Esophagus (tissue), 2 donors: ENCODE measurements around the gene GDF9. TPM values are rescaled to one million over a fixed set of nuclear protein-coding genes. Genes with fewer than 3 reads are reported as not detected.

ENCODE experiments used
- H3K27ac ChIP-seq, 2 donors: one replicate each; pipeline ENCODE4 v1.5.1; 2013; ENCODE audit warnings: low read depth in 2 of 2, mild to moderate bottlenecking in 2 of 2, inconsistent platforms in 1 of 2, low read length in 1 of 2, moderate library complexity in 1 of 2
- H3K27me3 ChIP-seq, 2 donors: one replicate each; pipeline ENCODE4 v1.6.1; 2013; ENCODE audit warnings: low read length in 2 of 2, control low read depth in 1 of 2, mild to moderate bottlenecking in 1 of 2; ENCODE audit not compliant: insufficient read depth in 2 of 2, control insufficient read depth in 1 of 2
- H3K36me3 ChIP-seq, 2 donors: one replicate each; pipeline ENCODE4 v1.6.1; 2013; ENCODE audit warnings: low read length in 1 of 2; ENCODE audit not compliant: control insufficient read depth in 2 of 2, insufficient read depth in 2 of 2
- H3K4me1 ChIP-seq, 2 donors: one replicate each; pipeline ENCODE4 v1.6.1; 2013; ENCODE audit warnings: low read length in 1 of 2; ENCODE audit not compliant: control insufficient read depth in 2 of 2, insufficient read depth in 2 of 2
- H3K4me3 ChIP-seq, 2 donors: one replicate each; pipeline ENCODE4 v1.5.1; 2013; ENCODE audit warnings: low read length in 2 of 2, mild to moderate bottlenecking in 2 of 2, low read depth in 1 of 2, moderate library complexity in 1 of 2
- H3K9me3 ChIP-seq, 2 donors: one replicate each; pipeline ENCODE4 v1.6.1; 2013; ENCODE audit warnings: mild to moderate bottlenecking in 2 of 2, low read depth in 1 of 2, low read length in 1 of 2, moderate library complexity in 1 of 2; ENCODE audit not compliant: control insufficient read depth in 2 of 2, insufficient read depth in 1 of 2
- WGBS, 2 donors: extraction: QIAGEN DNeasy Blood & Tissue Kit; methylation state at CpG; one replicate each; pipeline ENCODE4 v1.1.7; 2013; 5-methylcytosine and 5-hydroxymethylcytosine counted together
- polyA plus RNA-seq, 2 donors: library from polyadenylated mRNA; stranded (reverse); fragments of 200-250 nt; gene quantifications; one replicate each; pipeline ENCODE4 v1.2.3, GENCODE V29; 2013
- donor health status: healthy with polysubstance abuse.
- donor health status: Bipolar disorder and iron deficiency.

Gene GDF9
- polyA plus RNA-seq, 2 donors = 0.16 to 0.55 TPM

DNA sequence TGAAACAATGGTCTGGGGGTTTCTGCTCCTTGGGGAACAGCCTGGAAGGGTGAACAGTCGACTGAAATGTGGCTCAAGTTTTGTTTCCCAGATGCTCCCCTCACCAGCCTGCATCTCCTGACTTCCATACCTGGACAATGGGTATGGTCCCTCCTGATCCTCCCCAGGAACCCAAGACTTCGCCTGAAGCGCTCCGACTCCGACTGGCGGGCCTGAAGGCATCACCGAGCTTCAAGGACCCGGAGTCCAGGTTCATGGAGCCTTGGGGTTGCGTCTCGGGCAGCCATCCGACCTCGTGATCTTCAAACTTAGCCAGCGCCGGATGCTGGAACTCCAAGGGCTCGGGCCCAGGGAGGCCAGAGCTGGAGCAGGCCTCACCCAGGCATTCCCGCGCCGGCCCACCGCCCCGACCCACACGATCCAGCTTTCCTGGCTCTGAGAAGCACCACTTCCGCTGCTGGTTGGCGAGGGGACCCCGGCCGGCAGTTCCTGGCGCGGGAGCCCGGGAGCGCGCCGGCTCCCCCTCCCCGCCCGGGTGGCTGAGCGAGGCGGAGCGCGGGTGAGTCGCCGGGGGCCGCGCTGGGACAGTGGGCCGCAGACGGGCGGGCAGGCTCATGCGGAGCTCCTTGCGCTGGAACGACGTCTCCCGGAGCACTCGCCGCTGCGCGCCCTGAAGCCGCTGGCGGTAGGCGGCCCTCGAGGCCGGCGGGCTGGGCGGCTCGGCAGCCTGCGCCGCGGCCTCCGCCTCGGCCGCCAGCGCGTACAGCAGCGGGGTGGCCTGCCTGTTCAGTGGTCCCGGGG, 41.0 kb downstream of the GDF9 start:
- Histone ChIP-seq H3K36me3 (peaks cover 5 to 6% of the 10 kb centered on the region in 2 donors), H3K4me3 (peak overlapping the region in 1 of 2 donors; percentile 43), H3K9me3 (peaks cover 0 to 3% of the 10 kb centered on the region in 2 donors), H3K27me3 (no peaks in the 10 kb centered on the region), H3K27ac (no peak overlapping the region), H3K4me1 (peaks cover 0 to 18% of the 10 kb centered on the region in 2 donors)
- 53 to 70% methylated on average over 46 to 71 of the region's 71 CpGs for WGBS, 2 donors

DNA sequence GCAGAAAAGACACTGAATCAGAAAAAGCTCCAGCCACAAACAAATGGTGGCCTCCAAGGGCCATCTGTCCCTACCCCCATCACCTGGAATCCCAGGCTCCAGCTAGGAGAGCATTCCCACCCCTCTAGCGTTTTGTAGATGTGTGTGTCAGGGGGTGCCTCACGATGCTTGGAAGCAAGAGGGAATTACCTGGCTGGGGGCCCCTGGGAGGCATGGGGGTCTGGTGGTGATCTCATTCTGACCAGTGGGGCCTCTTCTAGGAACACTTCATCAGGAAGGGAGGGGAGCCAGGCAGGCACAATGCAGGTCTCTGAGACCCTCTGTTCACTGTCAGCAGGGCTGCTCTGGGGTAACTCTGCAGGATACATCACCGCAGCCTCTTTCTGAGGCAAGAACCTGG, 41.8 kb downstream of the GDF9 start:
- no peaks in the 10 kb centered on the region for H3K27me3 ChIP-seq
- H3K4me1 ChIP-seq = peaks cover 2 to 14% of the 10 kb centered on the region in 2 donors
- H3K36me3 ChIP-seq = peaks cover 5 to 6% of the 10 kb centered on the region in 2 donors
- no peak overlapping the region for H3K4me3 ChIP-seq
- WGBS, 2 donors = 93 to 95% methylated on average over 3 of the region's 3 CpGs
- no peak overlapping the region for H3K27ac ChIP-seq
- H3K9me3 ChIP-seq = peaks cover 0 to 3% of the 10 kb centered on the region in 2 donors

DNA sequence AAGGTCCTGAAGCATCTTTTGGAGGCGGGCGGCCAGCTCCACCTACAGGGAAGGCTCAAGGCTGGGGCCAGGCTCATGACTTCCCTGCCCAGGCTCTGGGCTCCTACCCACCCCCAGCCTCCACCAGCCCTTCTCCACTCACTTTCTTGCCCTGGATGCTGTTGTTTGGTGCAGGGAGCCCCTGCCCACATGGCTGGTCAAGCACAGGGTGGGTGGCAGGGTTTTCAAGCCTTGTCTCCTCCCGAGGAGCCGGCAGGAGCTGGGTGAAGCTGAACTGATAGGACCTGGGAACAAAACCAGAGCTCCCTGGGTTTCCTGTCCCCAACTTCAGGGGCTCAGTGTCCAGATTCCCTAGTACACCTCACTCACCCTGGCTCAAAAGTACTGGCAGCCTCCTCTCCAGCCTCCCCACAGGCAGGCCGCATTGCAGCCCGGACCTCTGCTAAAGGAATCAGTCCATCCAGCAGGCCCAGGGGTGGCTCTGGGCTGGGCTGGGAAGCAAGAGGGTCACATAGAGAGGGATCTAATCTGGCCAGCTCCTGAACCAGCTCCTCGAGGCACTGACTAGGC, 42.7 kb downstream of the GDF9 start:
- Histone ChIP-seq H3K27ac (no peak overlapping the region), H3K9me3 (peaks cover 0 to 3% of the 10 kb centered on the region in 2 donors), H3K27me3 (no peaks in the 10 kb centered on the region), H3K4me1 (peaks cover 2 to 14% of the 10 kb centered on the region in 2 donors), H3K36me3 (peaks cover 5 to 6% of the 10 kb centered on the region in 2 donors), H3K4me3 (peak overlapping the region; percentile 1 to 12)
- whole genome bisulfite sequencing, 2 donors = 78 to 82% methylated on average over 7 of the region's 7 CpGs

DNA sequence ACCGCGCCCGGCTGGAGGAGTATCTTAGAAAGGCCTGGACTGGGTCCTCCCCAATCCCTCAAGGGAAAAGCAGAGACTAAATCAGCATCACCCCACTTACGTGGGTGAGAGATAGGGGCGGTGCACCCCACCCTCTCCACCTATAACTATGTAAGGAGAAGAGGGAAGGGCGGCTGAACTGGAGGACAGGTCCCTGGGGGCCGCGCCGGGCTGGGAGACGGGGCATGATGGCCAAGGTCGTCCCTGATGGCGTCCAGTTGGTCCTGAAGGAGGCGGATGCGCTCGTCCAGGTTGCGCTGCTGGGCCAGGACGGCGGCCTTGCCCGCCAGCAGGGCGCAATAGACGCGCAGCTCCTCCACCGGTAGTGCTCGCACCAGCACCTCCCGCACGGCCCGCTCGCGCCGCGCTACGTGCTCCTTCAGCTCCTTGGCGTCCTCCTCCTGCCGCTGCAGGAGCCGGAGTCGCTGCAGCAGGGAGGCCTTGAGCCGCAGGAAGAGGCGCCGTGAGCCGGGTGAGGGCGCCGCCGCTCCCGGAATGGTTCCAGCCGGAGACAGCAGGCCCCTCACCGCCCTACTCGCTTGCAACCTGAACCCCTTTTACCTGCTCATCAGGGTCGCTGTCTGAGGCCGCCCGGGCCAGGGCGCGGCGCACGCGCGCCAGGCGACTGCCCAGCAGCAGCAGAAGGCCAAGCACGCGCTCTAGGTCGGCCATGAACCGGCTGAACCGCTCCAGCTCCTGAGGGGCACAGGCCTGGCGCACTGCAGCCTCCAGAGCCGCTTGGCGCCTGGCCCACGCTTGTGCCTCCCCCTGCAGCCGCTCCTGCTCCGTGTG, 43.4 kb downstream of the GDF9 start:
- Histone ChIP-seq H3K36me3 (peaks cover 5 to 6% of the 10 kb centered on the region in 2 donors), H3K9me3 (peaks cover 0 to under 1% of the 10 kb centered on the region in 2 donors), H3K4me1 (peaks cover 2 to 14% of the 10 kb centered on the region in 2 donors), H3K4me3 (peak overlapping the region; percentile 1 to 12), H3K27me3 (no peaks in the 10 kb centered on the region), H3K27ac (no peak overlapping the region)
- WGBS, 2 donors = 37 to 38% methylated on average over 66 to 68 of the region's 68 CpGs

DNA sequence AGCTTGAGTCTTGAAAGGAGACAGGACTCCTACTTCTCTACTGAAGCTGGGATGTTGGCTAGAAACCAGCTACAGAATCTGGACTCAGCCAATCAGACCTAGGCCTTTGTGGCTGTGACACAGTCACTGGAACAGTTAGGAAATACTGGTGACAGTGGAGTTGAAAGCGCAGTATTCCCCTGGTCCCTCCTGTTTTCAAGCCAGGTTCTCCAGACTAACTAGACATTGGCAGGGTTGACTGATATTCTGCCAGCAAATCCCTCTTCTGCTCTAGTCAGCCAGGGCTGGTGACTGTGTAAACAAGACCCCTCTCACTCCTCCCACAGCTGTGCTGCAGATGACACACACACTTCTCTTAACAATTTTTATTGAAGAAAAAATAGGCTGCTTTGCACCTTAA, 44.5 kb downstream of the GDF9 start:
- WGBS, 2 donors = 77 to 87% methylated on average over 1 of the region's 1 CpG
- H3K9me3 ChIP-seq = no peaks in the 10 kb centered on the region
- no peaks in the 10 kb centered on the region for H3K27me3 ChIP-seq

DNA sequence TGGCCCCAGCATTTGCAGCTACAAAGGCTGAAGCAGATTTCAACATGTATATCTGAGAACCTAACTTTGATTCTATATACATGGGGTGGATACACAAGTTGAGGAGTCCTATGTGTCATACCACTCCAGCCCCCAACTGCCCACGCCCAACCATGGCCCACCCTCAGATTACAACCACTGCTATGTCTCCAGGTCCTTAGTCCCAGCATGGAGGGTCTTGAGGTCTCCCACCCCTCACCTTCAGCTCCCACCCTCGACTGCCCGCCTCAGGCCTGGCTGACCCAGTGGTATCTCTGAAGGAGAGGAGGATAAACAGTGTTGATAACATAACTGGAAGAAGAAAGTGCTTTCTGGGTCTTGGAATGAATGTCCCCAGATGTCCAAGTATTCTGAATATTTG, 44.9 kb downstream of the GDF9 start:
- no peaks in the 10 kb centered on the region for H3K27me3 ChIP-seq
- WGBS, 2 donors = 84 to 93% methylated on average over 3 of the region's 3 CpGs
- no peak overlapping the region for H3K27ac ChIP-seq
- H3K36me3 ChIP-seq = peaks cover 5 to 6% of the 10 kb centered on the region in 2 donors
- no peaks in the 10 kb centered on the region for H3K9me3 ChIP-seq
- H3K4me1 ChIP-seq = peaks cover 2 to 14% of the 10 kb centered on the region in 2 donors
- no peak overlapping the region for H3K4me3 ChIP-seq

More for the DNA sequence above, 44.5 kb downstream of the GDF9 start:
- H3K4me1 ChIP-seq = peaks cover 2 to 14% of the 10 kb centered on the region in 2 donors
- peaks cover 5 to 6% of the 10 kb centered on the region in 2 donors for H3K36me3 ChIP-seq
- no peak overlapping the region for H3K27ac ChIP-seq
- no peak overlapping the region for H3K4me3 ChIP-seq

DNA sequence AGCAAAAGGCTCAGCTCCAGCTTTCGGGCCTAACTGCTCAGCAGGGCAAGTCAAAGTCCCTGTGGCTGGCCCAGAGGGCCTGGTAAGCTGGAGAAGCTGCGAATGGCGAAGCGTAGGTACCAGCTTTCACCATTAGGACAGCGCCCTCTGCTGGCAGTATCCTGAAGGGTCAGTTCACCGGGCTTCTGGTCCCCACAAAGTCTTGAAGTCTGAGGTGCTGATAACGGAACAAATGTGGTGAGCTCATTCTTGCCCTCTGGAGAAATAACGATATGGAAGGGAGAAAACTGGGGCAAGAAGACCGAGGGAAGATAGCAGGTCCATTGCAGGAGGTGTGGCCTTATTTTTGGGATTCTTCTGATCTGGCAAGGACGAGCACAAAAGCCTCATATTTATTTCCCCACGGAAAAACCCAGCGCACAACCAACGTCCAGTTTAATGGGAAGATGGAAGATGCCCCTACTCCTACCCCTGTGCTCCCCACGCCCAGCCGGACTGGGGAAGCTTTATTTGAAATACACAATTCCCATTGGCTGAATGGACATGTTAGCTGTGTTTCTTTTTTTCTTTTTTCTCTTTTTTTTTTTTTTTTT, 46.0 kb downstream of the GDF9 start:
- no peak overlapping the region for H3K4me3 ChIP-seq
- H3K27me3 ChIP-seq = no peaks in the 10 kb centered on the region
- peaks cover 2 to 8% of the 10 kb centered on the region in 2 donors for H3K4me1 ChIP-seq
- no peak overlapping the region for H3K27ac ChIP-seq
- H3K36me3 ChIP-seq = peaks cover 5 to 6% of the 10 kb centered on the region in 2 donors
- no peaks in the 10 kb centered on the region for H3K9me3 ChIP-seq
- 22 to 23% methylated on average over 15 of the region's 15 CpGs for WGBS, 2 donors

DNA sequence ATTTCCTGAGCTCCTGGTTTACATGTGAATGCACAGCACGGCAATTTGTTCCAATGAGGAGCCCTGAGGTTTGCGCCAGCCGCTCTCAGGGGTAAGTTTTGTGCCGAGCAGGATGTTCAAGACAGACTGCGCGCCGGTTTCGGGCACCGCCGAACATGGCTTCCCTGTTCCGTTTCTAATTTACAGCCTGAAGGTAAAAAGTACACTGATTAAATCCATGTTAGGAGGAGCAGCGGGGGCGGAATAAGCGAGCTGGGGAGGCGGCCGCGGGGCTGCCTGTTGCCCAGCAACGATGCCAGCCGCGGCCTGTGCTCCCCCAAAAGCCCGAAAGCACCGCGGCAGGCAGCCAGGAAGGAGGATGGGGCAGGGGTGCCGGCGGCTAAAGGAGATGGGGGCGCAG, 46.8 kb downstream of the GDF9 start:
- Histone ChIP-seq H3K4me1 (peaks cover 2 to 8% of the 10 kb centered on the region in 2 donors), H3K27ac (no peak overlapping the region), H3K4me3 (peak overlapping the region in 1 of 2 donors; percentile 25), H3K27me3 (peaks cover 0 to 2% of the 10 kb centered on the region in 2 donors), H3K36me3 (peaks cover under 1 to 4% of the 10 kb centered on the region in 2 donors), H3K9me3 (peaks cover 0 to 3% of the 10 kb centered on the region in 2 donors)
- 24 to 33% methylated on average over 23 to 26 of the region's 26 CpGs for WGBS, 2 donors

DNA sequence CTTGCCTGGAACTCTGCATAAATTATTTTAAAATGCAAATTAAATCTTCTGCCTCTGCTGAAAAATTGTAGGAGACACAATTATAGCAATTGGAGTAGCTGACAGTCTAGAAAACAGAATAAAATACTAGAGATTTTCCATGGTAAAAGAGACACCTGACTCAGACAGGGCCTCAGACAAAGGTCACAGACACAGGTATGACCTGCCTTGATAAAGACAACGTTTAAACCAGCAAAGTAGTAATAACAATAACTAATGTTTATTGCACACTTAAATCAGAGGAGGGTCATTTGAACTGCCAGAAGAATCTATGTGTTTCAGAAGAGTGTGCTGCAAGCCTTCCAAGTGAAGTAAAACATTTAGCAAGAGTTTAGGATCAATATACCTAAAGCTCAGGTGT, 49.3 kb downstream of the GDF9 start:
- peaks cover 0 to 5% of the 10 kb centered on the region in 2 donors for H3K27me3 ChIP-seq
- no peaks in the 10 kb centered on the region for H3K36me3 ChIP-seq

More for the DNA sequence above, 49.3 kb downstream of the GDF9 start:
- 48 to 59% methylated on average over 1 of the region's 1 CpG for WGBS, 2 donors
- Histone ChIP-seq H3K9me3 (peaks cover 0 to 3% of the 10 kb centered on the region in 2 donors), H3K4me1 (peaks cover 2 to 6% of the 10 kb centered on the region in 2 donors), H3K27ac (no peak overlapping the region), H3K4me3 (no peak overlapping the region)
